ENCODE data around the gene BPHL. TPM values are rescaled to one million over a fixed set of nuclear protein-coding genes. Genes with fewer than 3 reads are reported as not detected.

Gene BPHL
- total and polyA plus RNA-seq, 4 experiments from 2014 or later: 8.1 to 13.7 (median 10.2) TPM

- intact Hi-C loops (cut with micrococcal nuclease): no loop called here
- no peak overlapping the region for H3K27ac ChIP-seq (ENCODE audit: low read depth, low read length)
- H3K4me3 Mint-ChIP-seq: no peak overlapping the region
- ChIA-PET CTCF (ENCODE audit: partially characterized antibody) (interaction anchor here (1.9 kb wide), 1 partner anchor 12 kb away, joined by 5 read pairs; no protein-coding TSS in a partner anchor), POLR2A (ENCODE audit: partially characterized antibody) (no interaction called here)
- no peaks in the 10 kb centered on the region for H3K4me1 Mint-ChIP-seq
- no peak for DNase-seq
- H3K27ac Mint-ChIP-seq: no peak overlapping the region
- peaks cover 37 to 58% of the 10 kb centered on the region in 2 donors for H3K36me3 Mint-ChIP-seq
- no peaks in the 10 kb centered on the region for H3K4me1 ChIP-seq (ENCODE audit: insufficient read depth, low read length)
- H3K4me3 ChIP-seq (ENCODE audit: low read length in 2 of 2): no peak overlapping the region
- H3K9me3 ChIP-seq (ENCODE audit: control insufficient read depth in 1 of 2, low read length in 2 of 2): no peaks in the 10 kb centered on the region
- peaks cover 4% of the 10 kb centered on the region for H3K36me3 ChIP-seq (ENCODE audit: insufficient read depth, low read length)
- no peaks in the 10 kb centered on the region for H3K9me3 Mint-ChIP-seq
- no peaks in the 10 kb centered on the region for H3K27me3 ChIP-seq (ENCODE audit: insufficient read depth, low read length)
- no peaks in the 10 kb centered on the region for H3K27me3 Mint-ChIP-seq
Observed at GRCh38 chr6:3138341-3138740, 19.8 kb downstream of the BPHL start.

GRCh38 chr6:3139090-3139903 lies 20.8 kb downstream of the BPHL start:
- CTCF ChIA-PET (ENCODE audit: partially characterized antibody): interaction anchor here (1.2 to 1.9 kb wide), 3 partner anchors 11 to 13 kb away, joined by 3 to 5 read pairs (median 3); no protein-coding TSS in a partner anchor
- H3K4me3 ChIP-seq (ENCODE audit: low read length in 2 of 2): no peak overlapping the region
- Mint-ChIP-seq H3K27ac (peak overlapping the region in 3 of 7 donors; percentile 15 to 73 (median 48)), H3K9me3 (no peaks in the 10 kb centered on the region), H3K36me3 (peaks cover 39 to 54% of the 10 kb centered on the region in 2 donors), H3K27me3 (no peaks in the 10 kb centered on the region), H3K4me3 (no peak overlapping the region), H3K4me1 (no peaks in the 10 kb centered on the region)
- no peak for DNase-seq
- intact Hi-C loops (cut with micrococcal nuclease): no loop called here
- no peaks in the 10 kb centered on the region for H3K27me3 ChIP-seq (ENCODE audit: insufficient read depth, low read length)
- H3K9me3 ChIP-seq (ENCODE audit: control insufficient read depth in 1 of 2, low read length in 2 of 2): no peaks in the 10 kb centered on the region
- peaks cover 4% of the 10 kb centered on the region for H3K36me3 ChIP-seq (ENCODE audit: insufficient read depth, low read length)
- H3K4me1 ChIP-seq (ENCODE audit: insufficient read depth, low read length): no peaks in the 10 kb centered on the region
- POLR2A ChIA-PET (ENCODE audit: partially characterized antibody): interaction anchor here (0.7 kb wide), 1 partner anchor 52 kb away, joined by 3 read pairs; no protein-coding TSS in a partner anchor
- H3K27ac ChIP-seq (ENCODE audit: low read depth, low read length): no peak overlapping the region

GRCh38 chr6:3140201-3140600 lies 21.7 kb downstream of the BPHL start:
- Mint-ChIP-seq H3K27ac (no peak overlapping the region), H3K27me3 (no peaks in the 10 kb centered on the region), H3K9me3 (no peaks in the 10 kb centered on the region), H3K4me1 (peaks cover 2 to 4% (median 3%) of the 10 kb centered on the region in 4 donors), H3K36me3 (peaks cover 40 to 58% of the 10 kb centered on the region in 2 donors), H3K4me3 (no peak overlapping the region)
- H3K36me3 ChIP-seq (ENCODE audit: insufficient read depth, low read length): peaks cover 4% of the 10 kb centered on the region
- H3K27me3 ChIP-seq (ENCODE audit: insufficient read depth, low read length): no peaks in the 10 kb centered on the region
- H3K27ac ChIP-seq (ENCODE audit: low read depth, low read length): no peak overlapping the region
- intact Hi-C loops (cut with micrococcal nuclease): no loop called here
- ChIA-PET POLR2A (ENCODE audit: partially characterized antibody) (no interaction called here), CTCF (ENCODE audit: partially characterized antibody) (interaction anchor here (1.2 to 1.3 kb wide), 2 partner anchors 12 to 13 kb away, joined by 3 read pairs; no protein-coding TSS in a partner anchor)
- H3K4me3 ChIP-seq (ENCODE audit: low read length in 2 of 2): no peak overlapping the region
- no peaks in the 10 kb centered on the region for H3K9me3 ChIP-seq (ENCODE audit: control insufficient read depth in 1 of 2, low read length in 2 of 2)
- no peak for DNase-seq
- no peaks in the 10 kb centered on the region for H3K4me1 ChIP-seq (ENCODE audit: insufficient read depth, low read length)

- H3K4me3 ChIP-seq (ENCODE audit: low read length in 2 of 2): no peak overlapping the region
- Mint-ChIP-seq H3K4me3 (no peak overlapping the region), H3K4me1 (peaks cover 2 to 8% (median 3%) of the 10 kb centered on the region in 4 donors), H3K27ac (no peak overlapping the region), H3K9me3 (no peaks in the 10 kb centered on the region), H3K27me3 (no peaks in the 10 kb centered on the region), H3K36me3 (peaks cover 28 to 43% of the 10 kb centered on the region in 2 donors)
- intact Hi-C loops (cut with micrococcal nuclease): no loop called here
- no peak for DNase-seq
- no peaks in the 10 kb centered on the region for H3K9me3 ChIP-seq (ENCODE audit: control insufficient read depth in 1 of 2, low read length in 2 of 2)
- peaks cover 1% of the 10 kb centered on the region for H3K36me3 ChIP-seq (ENCODE audit: insufficient read depth, low read length)
- no peaks in the 10 kb centered on the region for H3K4me1 ChIP-seq (ENCODE audit: insufficient read depth, low read length)
- ChIA-PET POLR2A (ENCODE audit: partially characterized antibody) (no interaction called here), CTCF (ENCODE audit: partially characterized antibody) (interaction anchor here (0.9 kb wide), 1 partner anchor 17 kb away, joined by 4 read pairs; no protein-coding TSS in a partner anchor)
- no peak overlapping the region for H3K27ac ChIP-seq (ENCODE audit: low read depth, low read length)
- no peaks in the 10 kb centered on the region for H3K27me3 ChIP-seq (ENCODE audit: insufficient read depth, low read length)
Observed at GRCh38 chr6:3142536-3142935, 24.0 kb downstream of the BPHL start.

- Mint-ChIP-seq H3K4me1 (peaks cover 2 to 8% (median 3%) of the 10 kb centered on the region in 4 donors), H3K27me3 (no peaks in the 10 kb centered on the region), H3K4me3 (no peak overlapping the region), H3K9me3 (no peaks in the 10 kb centered on the region), H3K27ac (peak overlapping the region in 1 of 7 donors; percentile 51), H3K36me3 (peaks cover 30 to 40% of the 10 kb centered on the region in 2 donors)
- ChIA-PET CTCF (ENCODE audit: partially characterized antibody) (no interaction called here), POLR2A (ENCODE audit: partially characterized antibody) (no interaction called here)
- intact Hi-C loops (cut with micrococcal nuclease): no loop called here
- H3K27ac ChIP-seq (ENCODE audit: low read depth, low read length): no peak overlapping the region
- H3K4me1 ChIP-seq (ENCODE audit: insufficient read depth, low read length): no peaks in the 10 kb centered on the region
- H3K27me3 ChIP-seq (ENCODE audit: insufficient read depth, low read length): no peaks in the 10 kb centered on the region
- H3K4me3 ChIP-seq (ENCODE audit: low read length in 2 of 2): no peak overlapping the region
- DNase-seq: no peak
- H3K36me3 ChIP-seq (ENCODE audit: insufficient read depth, low read length): no peaks in the 10 kb centered on the region
- no peaks in the 10 kb centered on the region for H3K9me3 ChIP-seq (ENCODE audit: control insufficient read depth in 1 of 2, low read length in 2 of 2)
Observed at GRCh38 chr6:3143158-3143557, 24.6 kb downstream of the BPHL start.

GRCh38 chr6:3144571-3144970 lies 26.1 kb downstream of the BPHL start:
- ChIA-PET CTCF (ENCODE audit: partially characterized antibody) (no interaction called here), POLR2A (ENCODE audit: partially characterized antibody) (no interaction called here)
- Histone ChIP-seq H3K36me3 (ENCODE audit: insufficient read depth, low read length) (no peaks in the 10 kb centered on the region), H3K4me3 (ENCODE audit: low read length in 2 of 2) (no peak overlapping the region), H3K27me3 (ENCODE audit: insufficient read depth, low read length) (no peaks in the 10 kb centered on the region), H3K4me1 (ENCODE audit: insufficient read depth, low read length) (no peaks in the 10 kb centered on the region), H3K27ac (ENCODE audit: low read depth, low read length) (no peak overlapping the region), H3K9me3 (ENCODE audit: control insufficient read depth in 1 of 2, low read length in 2 of 2) (no peaks in the 10 kb centered on the region)
- Mint-ChIP-seq H3K9me3 (no peaks in the 10 kb centered on the region), H3K27me3 (no peaks in the 10 kb centered on the region), H3K4me3 (no peak overlapping the region), H3K4me1 (peaks cover 2 to 8% (median 3%) of the 10 kb centered on the region in 4 donors), H3K36me3 (peaks cover 30 to 34% of the 10 kb centered on the region in 2 donors), H3K27ac (no peak overlapping the region)
- intact Hi-C loops (cut with micrococcal nuclease): no loop called here
- no peak for DNase-seq

GRCh38 chr6:3147914-3148757 lies 29.6 kb downstream of the BPHL start:
- CTCF ChIA-PET (ENCODE audit: partially characterized antibody): interaction anchor here (0.8 to 2.4 kb wide), 5 partner anchors 9 to 103 kb away, joined by 3 to 9 read pairs (median 4); partner anchors contain the start of gene TUBB2A
- Mint-ChIP-seq H3K27me3 (no peaks in the 10 kb centered on the region), H3K4me3 (no peak overlapping the region), H3K36me3 (peaks cover 18 to 20% of the 10 kb centered on the region in 2 donors), H3K27ac (peak overlapping the region in 2 of 7 donors; percentile 10 to 43), H3K4me1 (peaks cover 2 to 8% (median 3%) of the 10 kb centered on the region in 4 donors), H3K9me3 (no peaks in the 10 kb centered on the region)
- intact Hi-C loops (cut with micrococcal nuclease): no loop called here
- POLR2A ChIA-PET (ENCODE audit: partially characterized antibody): interaction anchor here (2.1 kb wide), 1 partner anchor 9 kb away, joined by 6 read pairs; the partner anchor contains the start of gene TUBB2A
- Histone ChIP-seq H3K9me3 (ENCODE audit: control insufficient read depth in 1 of 2, low read length in 2 of 2) (no peaks in the 10 kb centered on the region), H3K36me3 (ENCODE audit: insufficient read depth, low read length) (no peaks in the 10 kb centered on the region), H3K27me3 (ENCODE audit: insufficient read depth, low read length) (no peaks in the 10 kb centered on the region), H3K4me3 (ENCODE audit: low read length in 2 of 2) (no peak overlapping the region), H3K27ac (ENCODE audit: low read depth, low read length) (no peak overlapping the region), H3K4me1 (ENCODE audit: insufficient read depth, low read length) (no peaks in the 10 kb centered on the region)
- no peak for DNase-seq

Measured in CD4-positive, alpha-beta memory T cell (primary cell).